Omental fat pad (tissue), 4 donors: ENCODE measurements around the gene RTN4R. TPM values are rescaled to one million over a fixed set of nuclear protein-coding genes. Genes with fewer than 3 reads are reported as not detected.

Source experiments
- ATAC-seq: fragments of 150-250 bp; one replicate; pipeline ENCODE4 v1.9.1; 2016; ENCODE audit warnings: mild to moderate bottlenecking, moderate library complexity; ENCODE audit not compliant: low FRiP score
- DNase-seq: peaks from one replicate; pipeline ENCODE4 v3.0.0-alpha.2; 2019; ENCODE audit warnings: low spot score
- total RNA-seq, 4 donors: library from RNA; depleted of rRNA; stranded (reverse); fragments of >200 nt; gene quantifications; one replicate each; pipeline ENCODE4 v1.1.0, GENCODE V29; 2016
- TF ChIP-seq, protein P1 (sequence below), 3 donors: fragments of 450-650 bp; IDR thresholded peaks; one replicate each; pipeline ENCODE4 v1.5.1; 2016 to 2017; ENCODE audit warnings: antibody characterized with exemption in 3 of 3, mild to moderate bottlenecking in 3 of 3, moderate library complexity in 2 of 3

RTN4R gene
- total RNA-seq, 4 donors from 2014 or later = 0.25 to 2.3 (median 1.3) TPM

DNA sequence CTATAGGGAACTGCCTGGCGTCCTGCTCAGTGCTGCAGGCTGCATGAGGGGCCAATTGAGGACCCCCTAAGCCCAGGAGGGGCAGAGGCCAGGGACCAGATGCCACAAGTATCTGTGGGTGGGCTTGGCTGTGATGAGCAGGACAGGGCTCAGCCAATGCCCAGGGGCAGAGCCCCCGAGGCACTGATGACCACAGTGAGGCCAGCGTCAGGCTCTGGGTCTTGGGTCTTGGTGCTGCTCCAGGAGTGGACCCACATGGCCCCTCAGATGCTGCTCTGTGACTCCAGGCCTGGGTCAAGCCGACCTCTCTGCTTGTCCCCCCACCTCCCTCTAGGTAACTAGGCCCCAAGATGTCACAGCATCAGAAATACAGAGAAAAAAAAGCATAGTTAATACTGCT lies 50.6 kb downstream of the RTN4R start:
- TF ChIP-seq, protein P1, sequence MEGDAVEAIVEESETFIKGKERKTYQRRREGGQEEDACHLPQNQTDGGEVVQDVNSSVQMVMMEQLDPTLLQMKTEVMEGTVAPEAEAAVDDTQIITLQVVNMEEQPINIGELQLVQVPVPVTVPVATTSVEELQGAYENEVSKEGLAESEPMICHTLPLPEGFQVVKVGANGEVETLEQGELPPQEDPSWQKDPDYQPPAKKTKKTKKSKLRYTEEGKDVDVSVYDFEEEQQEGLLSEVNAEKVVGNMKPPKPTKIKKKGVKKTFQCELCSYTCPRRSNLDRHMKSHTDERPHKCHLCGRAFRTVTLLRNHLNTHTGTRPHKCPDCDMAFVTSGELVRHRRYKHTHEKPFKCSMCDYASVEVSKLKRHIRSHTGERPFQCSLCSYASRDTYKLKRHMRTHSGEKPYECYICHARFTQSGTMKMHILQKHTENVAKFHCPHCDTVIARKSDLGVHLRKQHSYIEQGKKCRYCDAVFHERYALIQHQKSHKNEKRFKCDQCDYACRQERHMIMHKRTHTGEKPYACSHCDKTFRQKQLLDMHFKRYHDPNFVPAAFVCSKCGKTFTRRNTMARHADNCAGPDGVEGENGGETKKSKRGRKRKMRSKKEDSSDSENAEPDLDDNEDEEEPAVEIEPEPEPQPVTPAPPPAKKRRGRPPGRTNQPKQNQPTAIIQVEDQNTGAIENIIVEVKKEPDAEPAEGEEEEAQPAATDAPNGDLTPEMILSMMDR (IDR thresholded peaks at IDR 0.05) = no peak
- DNase-seq (no peak), ATAC-seq (no peak)

DNA sequence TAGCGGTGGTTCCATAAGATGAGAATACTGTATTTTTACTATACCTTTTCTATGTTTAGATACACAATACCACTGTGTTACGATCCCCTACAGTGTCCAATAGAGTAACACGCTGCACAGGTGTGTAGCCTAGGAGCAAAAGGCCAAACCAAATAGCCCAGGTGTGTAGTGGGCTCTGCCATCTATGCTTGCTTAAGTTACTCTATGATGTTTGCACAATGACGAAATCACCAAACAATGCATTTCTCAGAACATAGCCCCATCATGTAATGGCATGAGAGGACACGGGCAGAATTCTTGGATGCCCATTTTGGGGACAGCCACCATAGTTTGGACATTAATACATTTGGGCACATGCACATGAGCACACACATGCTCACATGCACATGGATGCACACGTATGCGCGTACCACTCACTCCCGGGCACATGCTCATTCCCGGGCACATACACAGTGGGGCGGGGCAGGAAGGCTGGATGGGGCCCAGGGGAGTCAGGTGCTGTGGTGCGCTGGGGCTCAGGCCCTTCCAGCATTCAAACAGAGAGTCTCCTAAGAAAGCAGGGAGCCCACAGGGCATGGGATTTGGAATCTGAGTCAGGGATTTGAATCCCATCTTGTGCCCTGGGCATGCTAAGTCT lies 51.1 kb downstream of the RTN4R start:
- DNase-seq (no peak), ATAC-seq (no peak)
- TF ChIP-seq, protein P1 (IDR thresholded peaks at IDR 0.05) = no peak

DNA sequence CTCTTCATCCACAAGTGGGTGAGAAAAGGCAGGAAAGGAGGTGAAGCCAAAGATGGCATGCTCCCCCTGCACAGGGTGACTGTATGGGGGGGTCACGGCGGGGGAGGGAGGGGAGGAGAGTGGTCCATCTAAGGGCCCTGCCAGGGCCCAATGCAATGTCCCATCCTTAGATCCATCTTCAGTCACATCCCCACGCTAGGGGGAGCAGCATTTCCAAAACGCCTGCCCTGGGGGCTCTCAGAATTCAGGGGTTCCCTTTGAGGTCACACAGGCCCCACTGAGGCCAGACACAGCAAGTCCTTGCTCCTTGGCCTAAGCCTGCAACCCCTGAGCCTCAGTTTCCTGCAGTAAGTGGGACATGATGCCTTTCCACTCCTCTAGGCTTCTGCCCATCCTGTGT lies 52.4 kb downstream of the RTN4R start:
- DNase-seq = no peak
- TF ChIP-seq, protein P1 (IDR thresholded peaks at IDR 0.05) = no peak
- ATAC-seq = no peak

DNA sequence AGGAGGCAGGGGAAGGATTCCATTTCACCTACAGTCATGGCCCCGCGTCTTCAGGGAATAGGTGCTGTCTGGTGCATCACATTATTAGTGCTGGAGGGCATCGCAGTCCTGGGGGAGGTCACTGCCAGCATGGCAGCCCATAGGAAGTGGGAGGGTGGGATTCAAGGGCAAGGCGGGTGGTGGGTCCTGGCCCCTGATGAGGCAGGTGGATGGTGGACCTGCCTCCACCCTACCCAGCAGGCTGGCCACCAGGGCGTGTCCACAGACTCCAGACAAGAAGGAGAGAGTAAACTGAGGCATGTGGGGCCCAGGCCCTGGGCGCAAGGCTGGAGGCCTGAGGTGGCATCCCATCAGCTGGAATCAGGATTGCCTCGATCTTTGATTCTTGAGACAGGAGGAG lies 53.3 kb downstream of the RTN4R start:
- ATAC-seq (no peak), DNase-seq (no peak)
- TF ChIP-seq, protein P1 (IDR thresholded peaks at IDR 0.05) = no peak

DNA sequence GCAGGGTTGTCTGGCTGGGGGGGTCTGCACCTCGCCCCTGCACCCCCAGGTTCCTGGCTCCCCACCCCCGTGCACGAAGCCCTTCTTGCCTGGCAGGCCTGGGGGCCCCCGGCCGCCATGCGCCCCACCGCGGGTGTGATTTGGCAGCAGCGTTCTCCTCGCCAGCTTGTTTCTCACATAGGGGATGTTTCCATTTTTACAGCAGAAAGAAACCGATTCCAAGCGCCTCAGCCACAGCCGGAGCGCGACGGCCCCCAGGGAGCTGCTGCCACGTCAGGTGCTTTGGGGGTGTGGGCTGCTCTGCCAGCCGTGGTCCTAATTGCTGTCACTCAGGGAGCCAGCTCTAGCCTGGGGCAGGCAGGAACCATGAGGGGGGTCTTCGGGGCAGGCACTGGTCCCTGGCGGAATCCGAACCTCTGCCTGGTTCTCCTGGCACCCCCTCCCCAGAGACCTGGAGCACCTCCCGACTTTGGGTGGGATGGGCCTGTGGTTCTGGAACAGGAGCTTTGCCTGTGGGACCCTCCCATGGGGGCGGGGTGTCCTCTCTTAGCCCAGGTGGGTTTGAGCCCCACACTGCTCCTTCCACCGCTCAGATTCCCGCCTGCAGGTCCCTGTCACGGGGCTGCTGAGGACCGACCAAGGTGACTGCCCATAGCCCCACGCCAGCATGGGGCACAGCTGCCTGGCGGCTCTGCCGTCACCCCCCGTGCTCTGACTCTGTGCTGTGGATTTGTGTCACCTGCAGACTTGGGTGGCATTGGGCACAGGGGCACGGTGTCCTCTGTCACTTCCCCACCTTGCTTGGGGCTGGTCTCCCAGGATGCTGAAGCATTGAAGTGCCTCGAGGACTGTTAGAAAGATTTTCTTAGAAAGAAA lies 54.0 kb downstream of the RTN4R start:
- no peak for DNase-seq
- TF ChIP-seq, protein P1 (IDR thresholded peaks at IDR 0.05) = no peak
- no peak for ATAC-seq

DNA sequence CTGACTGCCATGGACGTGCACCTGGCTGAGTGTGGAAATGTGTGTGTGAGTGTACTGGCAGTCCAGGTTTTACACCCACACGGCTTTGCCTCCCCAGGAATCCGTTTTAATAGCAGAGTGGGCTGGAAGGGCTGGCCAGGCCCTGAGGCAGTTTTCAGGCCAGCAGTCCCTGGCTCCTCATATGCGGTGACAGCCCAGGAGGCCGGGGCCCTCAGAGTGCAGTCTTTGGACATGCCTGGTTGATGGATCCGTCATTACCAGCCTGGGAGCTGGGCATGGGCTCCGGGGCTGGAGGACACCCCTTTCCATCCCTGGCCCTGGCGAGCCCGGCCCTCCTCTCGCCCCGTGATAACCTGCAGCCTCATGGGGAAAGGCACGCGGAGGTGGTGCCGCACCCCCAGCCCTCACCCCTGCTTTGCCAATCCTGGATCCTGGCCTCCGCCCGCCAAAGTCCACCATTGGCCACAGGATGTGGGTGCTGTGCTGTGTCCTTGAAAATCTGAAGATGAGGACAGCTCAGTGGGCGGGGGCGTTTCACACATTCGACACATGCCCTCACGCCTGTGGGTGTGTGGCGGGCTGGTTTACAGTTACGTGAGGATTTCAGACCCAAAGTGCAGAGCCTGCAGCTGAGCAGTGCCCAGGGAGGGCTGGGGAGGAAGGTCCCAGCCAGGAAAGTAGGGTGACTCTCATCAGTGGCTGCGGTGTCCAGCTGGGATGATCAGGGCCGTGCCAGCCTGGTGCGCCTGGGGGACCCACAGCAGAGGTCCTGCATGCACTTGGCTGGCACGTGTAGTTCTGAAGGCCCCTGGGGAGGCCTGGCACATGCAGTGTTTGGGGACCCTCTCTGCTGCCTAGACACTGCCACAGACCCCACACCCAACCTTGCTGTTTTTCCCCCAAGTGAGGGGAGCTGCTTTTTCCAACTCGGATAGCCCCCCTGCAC lies 55.1 kb downstream of the RTN4R start:
- TF ChIP-seq, protein P1 (IDR thresholded peaks at IDR 0.05) = no peak
- no peak for ATAC-seq

More for the DNA sequence above, 55.1 kb downstream of the RTN4R start:
- no peak for DNase-seq
